ENCODE results near the gene MIPEP. TPM values are rescaled to one million over a fixed set of nuclear protein-coding genes. Genes with fewer than 3 reads are reported as not detected.

Gene MIPEP
- total RNA-seq, 1 experiment from 2014 or later, result 10.2 TPM

- Histone ChIP-seq H3K4me1 (ENCODE audit: low read length) (peaks cover 51% of the 10 kb centered on the region), H3K27ac (ENCODE audit: low read length) (no peak overlapping the region), H3K79me2 (ENCODE audit: low read length) (no peaks in the 10 kb centered on the region), H3K4me3 (ENCODE audit: low read length) (no peak overlapping the region), H3K9ac (ENCODE audit: low read length) (no peak overlapping the region), H4K20me1 (ENCODE audit: insufficient read depth, low read depth, low read length) (peaks cover 71% of the 10 kb centered on the region), H3K27me3 (ENCODE audit: low read length) (no peaks in the 10 kb centered on the region), H3K9me2 (replicated peaks; ENCODE audit: insufficient read depth, low read length) (no peaks in the 10 kb centered on the region), H2AFZ (ENCODE audit: low read length) (no peak overlapping the region), H3K9me3 (ENCODE audit: low read length) (no peaks in the 10 kb centered on the region), H3K4me2 (ENCODE audit: low read depth, low read length, poor library complexity, severe bottlenecking) (peak overlapping the region; percentile 68), H3K36me3 (ENCODE audit: insufficient read depth, low read length) (no peaks in the 10 kb centered on the region)
- no peak for DNase-seq
Observed at GRCh38 chr13:23845105-23845725, 44.0 kb downstream of the MIPEP start.

- DNase-seq, result no peak
- Histone ChIP-seq H3K79me2 (ENCODE audit: low read length) (no peaks in the 10 kb centered on the region), H3K27me3 (ENCODE audit: low read length) (no peaks in the 10 kb centered on the region), H3K4me1 (ENCODE audit: low read length) (peaks cover 40% of the 10 kb centered on the region), H3K9me2 (replicated peaks; ENCODE audit: insufficient read depth, low read length) (no peaks in the 10 kb centered on the region), H3K9me3 (ENCODE audit: low read length) (no peaks in the 10 kb centered on the region), H3K27ac (ENCODE audit: low read length) (no peak overlapping the region), H2AFZ (ENCODE audit: low read length) (no peak overlapping the region), H4K20me1 (ENCODE audit: insufficient read depth, low read depth, low read length) (peaks cover 64% of the 10 kb centered on the region), H3K4me2 (ENCODE audit: low read depth, low read length, poor library complexity, severe bottlenecking) (no peak overlapping the region), H3K4me3 (ENCODE audit: low read length) (no peak overlapping the region), H3K36me3 (ENCODE audit: insufficient read depth, low read length) (no peaks in the 10 kb centered on the region), H3K9ac (ENCODE audit: low read length) (no peak overlapping the region)
Observed at GRCh38 chr13:23844132-23844531, 45.1 kb downstream of the MIPEP start.

DNA sequence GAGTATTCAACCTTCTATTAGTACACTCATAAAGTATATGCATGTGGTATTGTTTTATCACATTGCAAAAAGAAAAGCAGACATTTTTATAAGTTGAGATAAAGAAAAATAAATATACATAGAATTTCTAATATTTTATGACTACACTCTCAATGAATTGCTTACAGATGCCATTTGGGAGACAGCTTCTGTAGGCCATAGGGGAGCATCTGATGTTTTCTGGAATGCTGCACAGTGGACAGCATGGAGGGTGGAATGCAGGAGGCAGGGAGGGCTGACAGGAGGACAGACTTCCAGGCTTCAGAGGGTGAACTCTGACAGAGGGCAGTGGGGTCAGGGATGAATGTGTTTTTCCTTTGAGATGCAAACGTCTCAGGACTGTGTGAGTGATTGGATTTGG is 45.8 kb downstream of the MIPEP start:
- H3K27ac ChIP-seq (ENCODE audit: low read length), result no peak overlapping the region
- H3K79me2 ChIP-seq (ENCODE audit: low read length), result no peaks in the 10 kb centered on the region
- H3K4me3 ChIP-seq (ENCODE audit: low read length), result no peak overlapping the region
- no peak overlapping the region for H3K9ac ChIP-seq (ENCODE audit: low read length)
- H3K4me2 ChIP-seq (ENCODE audit: low read depth, low read length, poor library complexity, severe bottlenecking), result no peak overlapping the region
- H2AFZ ChIP-seq (ENCODE audit: low read length), result no peak overlapping the region
- H3K9me3 ChIP-seq (ENCODE audit: low read length), result no peaks in the 10 kb centered on the region
- no peaks in the 10 kb centered on the region for H3K27me3 ChIP-seq (ENCODE audit: low read length)
- H3K4me1 ChIP-seq (ENCODE audit: low read length), result peaks cover 33% of the 10 kb centered on the region
- H4K20me1 ChIP-seq (ENCODE audit: insufficient read depth, low read depth, low read length), result peaks cover 62% of the 10 kb centered on the region
- DNase-seq, result no peak
- H3K9me2 ChIP-seq (replicated peaks; ENCODE audit: insufficient read depth, low read length), result no peaks in the 10 kb centered on the region
- H3K36me3 ChIP-seq (ENCODE audit: insufficient read depth, low read length), result no peaks in the 10 kb centered on the region

DNA sequence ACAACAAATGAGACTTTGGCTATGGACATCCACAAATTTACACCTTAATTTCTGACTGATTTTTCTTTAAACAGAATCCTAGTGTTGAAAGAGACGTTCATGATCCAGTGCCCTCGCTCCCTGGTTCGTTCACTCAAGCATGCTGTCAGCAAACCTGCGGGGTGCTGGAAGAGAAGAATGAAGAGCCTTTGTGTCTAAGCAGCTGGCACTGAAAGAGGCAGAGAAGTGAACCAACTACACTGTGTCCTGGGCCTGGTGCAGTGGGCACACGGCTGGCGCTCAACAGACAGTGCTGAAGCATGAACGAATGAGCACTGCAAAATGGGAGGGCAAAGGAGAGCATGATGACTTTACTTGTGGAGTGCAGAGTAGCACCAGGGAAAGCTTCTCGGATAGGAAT is 46.8 kb downstream of the MIPEP start:
- no peaks in the 10 kb centered on the region for H3K36me3 ChIP-seq (ENCODE audit: insufficient read depth, low read length)
- H4K20me1 ChIP-seq (ENCODE audit: insufficient read depth, low read depth, low read length), result peaks cover 53% of the 10 kb centered on the region
- no peak overlapping the region for H3K27ac ChIP-seq (ENCODE audit: low read length)
- DNase-seq, result no peak
- peaks cover 23% of the 10 kb centered on the region for H3K4me1 ChIP-seq (ENCODE audit: low read length)
- H3K4me3 ChIP-seq (ENCODE audit: low read length), result no peak overlapping the region
- no peak overlapping the region for H3K9ac ChIP-seq (ENCODE audit: low read length)
- no peak overlapping the region for H3K4me2 ChIP-seq (ENCODE audit: low read depth, low read length, poor library complexity, severe bottlenecking)
- H2AFZ ChIP-seq (ENCODE audit: low read length), result no peak overlapping the region
- H3K79me2 ChIP-seq (ENCODE audit: low read length), result no peaks in the 10 kb centered on the region
- no peaks in the 10 kb centered on the region for H3K9me2 ChIP-seq (replicated peaks; ENCODE audit: insufficient read depth, low read length)
- no peaks in the 10 kb centered on the region for H3K27me3 ChIP-seq (ENCODE audit: low read length)
- no peaks in the 10 kb centered on the region for H3K9me3 ChIP-seq (ENCODE audit: low read length)

- Histone ChIP-seq H3K4me2 (ENCODE audit: low read depth, low read length, poor library complexity, severe bottlenecking) (no peak overlapping the region), H3K27me3 (ENCODE audit: low read length) (no peaks in the 10 kb centered on the region), H4K20me1 (ENCODE audit: insufficient read depth, low read depth, low read length) (peaks cover 15% of the 10 kb centered on the region), H3K36me3 (ENCODE audit: insufficient read depth, low read length) (no peaks in the 10 kb centered on the region), H3K4me1 (ENCODE audit: low read length) (no peaks in the 10 kb centered on the region), H3K9me2 (replicated peaks; ENCODE audit: insufficient read depth, low read length) (no peaks in the 10 kb centered on the region), H3K79me2 (ENCODE audit: low read length) (no peaks in the 10 kb centered on the region), H3K4me3 (ENCODE audit: low read length) (no peak overlapping the region), H3K27ac (ENCODE audit: low read length) (no peak overlapping the region), H3K9ac (ENCODE audit: low read length) (no peak overlapping the region), H3K9me3 (ENCODE audit: low read length) (no peaks in the 10 kb centered on the region), H2AFZ (ENCODE audit: low read length) (no peak overlapping the region)
- DNase-seq, result no peak
Observed at GRCh38 chr13:23833733-23834611, 55.2 kb downstream of the MIPEP start.

- H3K36me3 ChIP-seq (ENCODE audit: insufficient read depth, low read length), result no peaks in the 10 kb centered on the region
- peaks cover 6% of the 10 kb centered on the region for H4K20me1 ChIP-seq (ENCODE audit: insufficient read depth, low read depth, low read length)
- H3K9me3 ChIP-seq (ENCODE audit: low read length), result no peaks in the 10 kb centered on the region
- no peak overlapping the region for H3K9ac ChIP-seq (ENCODE audit: low read length)
- no peaks in the 10 kb centered on the region for H3K79me2 ChIP-seq (ENCODE audit: low read length)
- no peak overlapping the region for H3K4me3 ChIP-seq (ENCODE audit: low read length)
- H3K9me2 ChIP-seq (replicated peaks; ENCODE audit: insufficient read depth, low read length), result no peaks in the 10 kb centered on the region
- no peaks in the 10 kb centered on the region for H3K4me1 ChIP-seq (ENCODE audit: low read length)
- no peak for DNase-seq
- H3K27ac ChIP-seq (ENCODE audit: low read length), result no peak overlapping the region
- no peaks in the 10 kb centered on the region for H3K27me3 ChIP-seq (ENCODE audit: low read length)
- no peak overlapping the region for H2AFZ ChIP-seq (ENCODE audit: low read length)
- no peak overlapping the region for H3K4me2 ChIP-seq (ENCODE audit: low read depth, low read length, poor library complexity, severe bottlenecking)
Observed at GRCh38 chr13:23828866-23829265, 60.3 kb downstream of the MIPEP start.

GRCh38 chr13:23828086-23828485 is 61.1 kb downstream of the MIPEP start:
- Histone ChIP-seq H3K4me2 (ENCODE audit: low read depth, low read length, poor library complexity, severe bottlenecking) (no peak overlapping the region), H3K9ac (ENCODE audit: low read length) (no peak overlapping the region), H4K20me1 (ENCODE audit: insufficient read depth, low read depth, low read length) (peaks cover 6% of the 10 kb centered on the region), H2AFZ (ENCODE audit: low read length) (no peak overlapping the region), H3K79me2 (ENCODE audit: low read length) (no peaks in the 10 kb centered on the region), H3K27me3 (ENCODE audit: low read length) (no peaks in the 10 kb centered on the region), H3K36me3 (ENCODE audit: insufficient read depth, low read length) (no peaks in the 10 kb centered on the region), H3K9me2 (replicated peaks; ENCODE audit: insufficient read depth, low read length) (no peaks in the 10 kb centered on the region), H3K9me3 (ENCODE audit: low read length) (no peaks in the 10 kb centered on the region), H3K4me3 (ENCODE audit: low read length) (no peak overlapping the region), H3K27ac (ENCODE audit: low read length) (no peak overlapping the region), H3K4me1 (ENCODE audit: low read length) (no peaks in the 10 kb centered on the region)
- no peak for DNase-seq

DNA sequence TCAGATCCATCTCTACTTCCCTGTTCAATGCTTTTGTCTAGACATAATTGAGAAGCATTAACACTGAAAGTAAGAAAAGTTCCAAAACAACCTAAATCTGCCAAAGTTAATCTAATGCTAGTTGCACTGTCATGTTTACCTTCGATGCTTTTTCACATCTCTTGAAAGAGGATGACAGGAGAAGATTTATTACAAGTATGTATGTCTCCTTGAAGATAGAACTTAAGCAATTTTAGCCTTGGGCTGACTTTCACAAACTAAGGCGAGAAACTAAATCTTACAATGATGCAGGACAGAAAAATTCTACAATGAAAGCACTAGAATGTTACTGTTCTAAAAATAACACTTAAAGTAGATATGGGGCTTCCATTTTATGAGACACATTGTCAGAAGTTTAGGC is 64.0 kb downstream of the MIPEP start:
- no peak for DNase-seq
- Histone ChIP-seq H3K27ac (ENCODE audit: low read length) (no peak overlapping the region), H3K9me2 (replicated peaks; ENCODE audit: insufficient read depth, low read length) (no peaks in the 10 kb centered on the region), H3K4me3 (ENCODE audit: low read length) (no peak overlapping the region), H3K4me1 (ENCODE audit: low read length) (no peaks in the 10 kb centered on the region), H2AFZ (ENCODE audit: low read length) (no peak overlapping the region), H3K9ac (ENCODE audit: low read length) (no peak overlapping the region), H3K36me3 (ENCODE audit: insufficient read depth, low read length) (no peaks in the 10 kb centered on the region), H3K27me3 (ENCODE audit: low read length) (no peaks in the 10 kb centered on the region), H3K9me3 (ENCODE audit: low read length) (no peaks in the 10 kb centered on the region), H4K20me1 (ENCODE audit: insufficient read depth, low read depth, low read length) (no peaks in the 10 kb centered on the region), H3K4me2 (ENCODE audit: low read depth, low read length, poor library complexity, severe bottlenecking) (no peak overlapping the region), H3K79me2 (ENCODE audit: low read length) (no peaks in the 10 kb centered on the region)
